Measurements from ENCODE around the gene SLC10A7.

The SLC10A7 gene

GRCh38 chr4:146508229-146508939 lies 13.4 kb downstream of the SLC10A7 start:
- no peak overlapping the region for H3K27ac ChIP-seq
- H3K27me3 ChIP-seq = no peaks in the 10 kb centered on the region
- peaks cover 6 to 10% (median 7%) of the 10 kb centered on the region in 3 donors for H3K36me3 ChIP-seq
- no peaks in the 10 kb centered on the region for H3K9me3 ChIP-seq
- intact Hi-C loops (cut with DNase I; ENCODE audit: low total_unique reads) = no loop called here
- TF ChIP-seq CTCF (IDR thresholded peaks at IDR 0.05) = no peak
- no peak for DNase-seq
- H3K4me3 ChIP-seq = no peak overlapping the region
- H3K4me1 ChIP-seq = no peaks in the 10 kb centered on the region

GRCh38 chr4:146507632-146508031 lies 14.1 kb downstream of the SLC10A7 start:
- Histone ChIP-seq H3K9me3 (no peaks in the 10 kb centered on the region), H3K27ac (no peak overlapping the region), H3K4me3 (no peak overlapping the region), H3K4me1 (no peaks in the 10 kb centered on the region), H3K36me3 (peaks cover 10 to 13% (median 10%) of the 10 kb centered on the region in 3 donors), H3K27me3 (no peaks in the 10 kb centered on the region)
- intact Hi-C loops (cut with DNase I; ENCODE audit: low total_unique reads) = no loop called here
- TF ChIP-seq CTCF (IDR thresholded peaks at IDR 0.05) = no peak
- DNase-seq = no peak

- no peak for DNase-seq
- Histone ChIP-seq H3K36me3 (peaks cover 12 to 18% (median 16%) of the 10 kb centered on the region in 3 donors), H3K27me3 (no peaks in the 10 kb centered on the region), H3K4me3 (no peak overlapping the region), H3K27ac (no peak overlapping the region), H3K9me3 (no peaks in the 10 kb centered on the region), H3K4me1 (no peaks in the 10 kb centered on the region)
- intact Hi-C loops (cut with DNase I; ENCODE audit: low total_unique reads) = no loop called here
- no peak for TF ChIP-seq CTCF (IDR thresholded peaks at IDR 0.05)
These were observed 15.5 kb downstream of the SLC10A7 start for GRCh38 chr4:146506272-146506671.

- intact Hi-C loops (cut with DNase I; ENCODE audit: low total_unique reads) = no loop called here
- Histone ChIP-seq H3K27ac (no peak overlapping the region), H3K9me3 (no peaks in the 10 kb centered on the region), H3K27me3 (no peaks in the 10 kb centered on the region), H3K4me1 (no peaks in the 10 kb centered on the region), H3K4me3 (no peak overlapping the region), H3K36me3 (peaks cover 6 to 18% (median 14%) of the 10 kb centered on the region in 3 donors)
- TF ChIP-seq CTCF (IDR thresholded peaks at IDR 0.05) = no peak
- no peak for DNase-seq
These were observed 21.5 kb downstream of the SLC10A7 start for GRCh38 chr4:146500216-146500615.

- intact Hi-C loops (cut with DNase I; ENCODE audit: low total_unique reads) = no loop called here
- peaks cover 6 to 12% (median 10%) of the 10 kb centered on the region in 3 donors for H3K36me3 ChIP-seq
- H3K27ac ChIP-seq = no peak overlapping the region
- DNase-seq = no peak
- TF ChIP-seq CTCF (IDR thresholded peaks at IDR 0.05) = no peak
- H3K9me3 ChIP-seq = no peaks in the 10 kb centered on the region
- no peak overlapping the region for H3K4me3 ChIP-seq
- H3K4me1 ChIP-seq = no peaks in the 10 kb centered on the region
- no peaks in the 10 kb centered on the region for H3K27me3 ChIP-seq
These were observed 23.4 kb downstream of the SLC10A7 start for GRCh38 chr4:146498291-146498690.
